Colon (tissue), 2 donors: ENCODE data around the gene SMYD5.
"Not testable (repeated sequence)": the region's sequence is repeated elsewhere in the genome, so short reads cannot be mapped to it uniquely, and the experiment has no call there.

Source experiments
- FAIRE-seq: peaks from 2 replicates; lab custom pipeline; 2012; peaks lifted over from hg19 to GRCh38; lab: Jason Lieb, UNC
- donor health status: control.
- donor health status: control.

Gene SMYD5

DNA sequence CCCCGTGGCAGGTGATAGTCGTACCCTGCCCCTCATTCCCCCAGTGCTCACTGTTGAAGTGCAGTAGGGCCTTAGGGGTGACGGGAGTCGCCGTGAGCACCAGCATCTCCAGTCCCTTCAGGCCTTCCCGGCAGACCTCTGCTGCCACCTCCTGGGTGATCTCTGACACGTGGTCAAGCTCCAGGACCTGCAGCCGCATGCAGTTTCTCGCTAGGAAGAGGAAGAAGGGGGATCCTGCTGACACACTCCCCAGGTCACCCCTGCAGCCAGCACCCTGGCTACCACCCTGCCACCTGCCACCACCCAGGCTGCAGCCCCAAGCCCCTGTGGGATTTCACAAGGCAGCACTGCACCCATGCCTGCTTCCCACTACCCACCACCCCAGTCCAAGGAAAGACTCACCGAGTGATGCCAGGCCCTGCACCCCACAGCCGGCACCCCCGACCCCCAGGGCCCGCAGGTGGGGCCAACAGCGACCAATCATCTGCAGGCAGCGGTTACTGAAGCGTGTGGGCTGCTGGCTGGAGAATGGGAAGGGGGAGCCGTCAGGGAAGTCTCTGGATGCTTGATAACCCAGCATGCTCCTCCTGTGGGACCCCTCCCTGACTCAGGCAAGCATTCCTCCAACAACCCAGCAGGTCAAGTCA, 46.4 kb downstream of the SMYD5 start:
- FAIRE-seq = no peak

DNA sequence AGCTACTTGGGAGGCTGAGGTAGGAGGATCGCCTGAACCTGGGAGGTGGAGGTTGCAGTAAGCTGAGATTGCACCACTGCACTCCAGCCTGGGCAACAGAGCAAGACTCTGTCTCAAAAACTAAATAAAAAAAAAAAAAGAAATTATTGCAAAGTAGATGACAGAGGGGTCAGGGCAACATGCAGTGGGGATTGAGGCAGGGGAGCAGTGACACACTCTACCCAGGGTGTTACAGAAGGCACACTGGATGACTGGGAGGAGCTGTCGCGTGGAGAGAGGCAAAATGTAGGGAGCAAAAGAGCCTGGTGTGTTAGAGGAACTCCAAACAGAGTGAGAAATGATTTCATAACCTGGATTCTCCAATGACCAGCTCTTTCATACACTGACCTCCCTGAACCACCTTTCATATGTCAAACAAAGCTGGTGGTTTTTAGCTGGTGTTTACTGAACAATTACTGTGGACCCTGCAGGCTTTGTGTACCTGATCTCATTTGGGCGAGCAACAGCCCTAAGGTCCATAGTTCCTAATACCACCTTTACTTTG, 48.1 kb downstream of the SMYD5 start:
- FAIRE-seq = no peak

DNA sequence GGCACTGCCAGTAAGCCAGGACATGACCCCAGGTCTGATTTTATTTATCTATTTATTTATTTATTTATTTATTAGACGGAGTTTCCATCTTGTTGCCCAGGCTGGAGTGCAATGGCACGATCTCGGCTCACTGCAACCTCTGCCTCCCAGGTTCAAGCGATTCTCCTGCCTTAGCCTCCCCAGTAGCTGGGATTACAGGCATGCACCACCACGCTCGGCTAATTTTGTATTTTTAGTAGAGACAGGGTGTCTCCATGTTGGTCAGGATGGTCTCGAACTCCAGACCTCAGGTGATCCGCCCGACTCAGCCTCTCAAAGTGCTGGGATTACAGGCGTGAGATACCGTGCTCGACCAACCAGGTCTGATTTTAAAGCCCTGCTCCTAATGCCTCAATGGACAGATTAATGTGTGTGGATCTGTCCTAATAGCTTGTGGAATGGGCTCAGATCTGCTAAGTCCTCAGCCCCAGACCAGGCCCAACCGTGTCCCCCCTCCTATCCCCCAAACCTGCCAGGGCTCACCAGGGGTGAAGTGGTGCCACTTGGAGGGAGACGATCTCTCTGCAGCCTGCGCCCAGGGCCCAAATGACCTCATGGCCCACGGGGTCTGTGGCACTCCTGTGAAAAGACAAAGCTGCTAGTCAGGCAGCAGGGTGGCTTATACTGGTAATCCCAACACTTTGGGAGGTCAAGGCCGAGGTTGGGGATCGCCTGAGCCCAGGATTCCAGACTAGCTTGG, 48.8 kb downstream of the SMYD5 start:
- not testable (repeated sequence) for FAIRE-seq

DNA sequence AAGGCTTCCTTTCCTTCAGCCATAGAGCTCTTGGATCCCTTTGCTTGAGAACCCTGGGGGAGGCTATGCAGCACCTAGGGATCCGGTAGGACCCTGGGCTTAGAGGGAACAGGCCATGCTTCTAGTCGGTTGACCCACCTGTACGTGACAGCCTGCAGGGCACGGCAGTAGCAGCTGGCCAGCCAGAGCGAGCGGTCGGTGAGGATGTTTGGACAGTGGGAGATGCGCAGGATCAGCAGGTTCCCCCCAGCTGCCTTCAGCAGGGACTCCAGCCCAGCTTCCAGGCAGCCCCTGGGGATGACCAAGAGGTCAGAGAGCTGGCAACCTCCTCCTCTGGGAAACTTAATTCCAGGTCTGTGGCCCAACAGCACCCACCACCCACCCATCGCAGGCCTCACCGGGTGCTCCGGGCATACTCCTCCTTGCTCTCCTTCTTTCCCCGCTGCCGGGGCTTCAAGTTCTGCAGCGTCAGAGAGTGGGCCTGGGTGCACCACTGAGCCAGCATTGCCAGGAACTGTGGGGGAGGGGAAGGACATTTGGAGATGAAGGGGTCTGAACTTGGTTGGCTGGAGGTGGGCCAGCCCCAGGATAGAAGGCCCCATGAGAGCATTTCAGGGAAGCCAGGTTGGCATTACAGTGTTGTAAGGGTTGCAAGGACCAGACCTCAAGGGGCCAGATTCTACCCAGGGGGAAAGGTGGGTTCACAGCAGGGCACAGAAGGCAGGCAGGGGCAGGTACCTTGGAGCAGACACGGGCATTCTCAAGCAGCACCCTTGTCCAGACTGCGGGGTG, 49.7 kb downstream of the SMYD5 start:
- FAIRE-seq = no peak

DNA sequence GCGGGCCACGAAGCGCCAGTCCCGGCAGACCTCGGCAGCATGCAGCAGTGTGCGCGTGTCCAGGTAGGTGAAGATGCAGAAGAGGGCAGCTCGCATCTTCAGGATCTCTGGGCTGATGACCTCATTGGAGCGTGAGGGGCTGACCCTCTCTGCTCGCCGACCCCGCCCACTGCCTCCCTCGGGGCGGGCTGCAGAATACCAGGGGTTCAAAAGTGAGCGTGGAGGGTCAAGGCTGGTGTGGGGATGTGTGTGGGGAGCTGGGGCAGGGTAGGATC, 50.2 kb downstream of the SMYD5 start:
- FAIRE-seq = no peak

DNA sequence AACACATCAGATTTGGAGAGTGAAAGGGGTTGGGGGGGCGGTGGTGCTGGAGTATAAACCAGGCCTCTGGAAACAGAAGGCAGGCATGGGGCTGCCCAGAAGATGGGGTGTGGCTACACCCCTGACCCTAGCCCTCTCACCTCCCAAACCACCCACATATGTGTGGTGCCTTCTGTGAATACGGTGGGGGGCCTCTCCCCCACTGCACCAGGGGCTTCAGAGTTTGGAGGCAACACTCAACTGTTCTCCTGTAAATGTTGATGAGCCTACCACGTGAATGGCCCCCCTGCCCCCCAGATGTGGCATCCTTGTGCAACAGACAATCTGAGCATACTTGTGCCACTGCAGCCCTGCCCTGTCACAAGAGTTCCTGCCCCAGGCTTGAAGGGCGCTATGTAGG, 50.7 kb downstream of the SMYD5 start:
- no peak for FAIRE-seq

DNA sequence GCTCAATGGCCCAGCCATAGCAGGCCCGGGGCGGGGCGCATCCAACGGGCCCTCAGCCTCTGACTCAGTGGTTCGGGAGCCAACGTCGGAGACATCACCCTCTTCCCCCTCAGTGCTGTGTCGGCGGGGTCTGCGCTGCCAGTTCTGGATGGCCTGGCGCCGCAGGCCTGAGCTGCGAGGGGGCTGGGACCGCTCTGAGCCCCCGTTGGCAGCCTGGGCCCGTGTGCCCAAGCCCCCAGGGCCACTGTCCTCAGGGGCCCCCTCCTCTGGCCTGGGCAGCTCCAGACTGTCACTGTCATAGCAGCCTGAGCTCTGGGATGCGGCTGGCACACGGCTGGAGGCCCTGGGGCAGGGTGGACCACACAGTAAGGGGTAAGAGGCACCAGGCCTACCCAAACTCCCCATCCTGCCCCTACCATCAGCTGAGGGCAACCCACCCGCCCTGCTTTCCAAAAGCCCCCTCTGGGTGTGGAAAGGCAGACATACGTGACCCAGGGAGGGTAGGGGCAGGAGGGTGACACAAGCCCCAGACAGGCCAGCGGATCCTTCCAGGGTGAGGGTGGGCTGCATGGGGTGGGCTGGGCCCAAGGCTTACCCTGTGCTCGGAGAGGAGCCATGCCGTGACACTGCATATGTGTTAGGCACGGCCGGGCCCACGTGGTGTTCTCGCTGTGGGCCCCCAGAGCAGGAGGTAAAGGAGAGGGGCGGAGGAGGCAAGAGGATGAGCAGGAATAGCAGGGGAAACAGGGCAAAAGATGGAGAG, 51.4 kb downstream of the SMYD5 start:
- no peak for FAIRE-seq

DNA sequence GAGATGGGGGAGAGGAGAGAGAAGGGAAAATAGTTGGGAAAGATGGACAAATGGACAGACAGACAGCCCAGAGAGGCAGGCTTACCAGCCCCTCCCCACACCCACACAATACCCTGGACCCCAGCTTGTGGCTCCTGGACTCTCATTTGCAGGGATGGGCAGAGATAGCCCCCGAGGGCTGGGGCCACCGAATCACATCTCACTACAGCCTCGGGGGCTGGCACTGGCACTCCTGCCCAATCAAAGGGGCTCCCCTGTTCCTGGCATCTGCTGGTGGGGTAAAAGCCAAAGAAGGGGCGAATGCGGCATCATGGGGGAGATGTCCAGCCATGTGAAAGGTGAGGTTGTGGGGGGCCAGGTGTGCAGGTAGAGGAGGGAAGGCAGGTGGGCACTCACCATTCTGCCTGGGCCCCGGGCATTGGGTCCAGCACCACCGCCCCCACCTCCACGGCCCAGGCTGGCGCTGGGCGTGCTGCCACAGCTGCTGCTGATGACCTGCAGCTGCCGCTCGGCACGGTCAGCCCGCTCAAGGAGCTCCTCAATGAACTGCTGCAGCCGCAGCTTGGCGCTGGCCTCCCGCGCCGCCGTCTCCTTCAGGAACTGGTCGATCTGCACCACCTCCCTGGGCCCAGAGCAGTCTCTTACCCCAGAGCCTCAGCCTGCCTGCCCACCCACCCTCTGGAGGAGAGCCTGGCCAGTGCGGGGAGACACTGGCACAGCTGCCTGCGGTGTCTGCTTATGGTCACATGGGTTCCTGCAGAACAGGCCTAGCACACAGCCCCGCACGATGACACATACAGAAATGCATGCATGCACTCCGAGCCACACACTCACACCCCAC, 52.2 kb downstream of the SMYD5 start:
- FAIRE-seq = no peak

DNA sequence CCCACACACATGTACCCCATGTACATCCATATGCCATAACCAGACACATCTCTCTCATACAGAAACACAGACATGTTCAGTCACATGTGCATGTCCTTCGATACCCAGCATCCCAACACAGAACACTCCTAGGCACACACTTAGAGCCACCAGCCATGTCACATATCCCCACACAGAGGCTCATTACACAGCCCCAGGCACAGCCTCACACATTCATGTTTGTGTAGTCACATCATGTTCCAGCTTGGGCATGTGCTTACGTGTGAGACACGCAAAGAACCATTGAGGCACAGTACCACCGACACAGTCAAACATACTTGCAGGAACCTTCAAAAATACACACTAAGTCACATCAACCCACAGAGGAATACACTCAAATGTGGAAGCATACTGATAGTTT, 53.0 kb downstream of the SMYD5 start:
- FAIRE-seq = no peak

DNA sequence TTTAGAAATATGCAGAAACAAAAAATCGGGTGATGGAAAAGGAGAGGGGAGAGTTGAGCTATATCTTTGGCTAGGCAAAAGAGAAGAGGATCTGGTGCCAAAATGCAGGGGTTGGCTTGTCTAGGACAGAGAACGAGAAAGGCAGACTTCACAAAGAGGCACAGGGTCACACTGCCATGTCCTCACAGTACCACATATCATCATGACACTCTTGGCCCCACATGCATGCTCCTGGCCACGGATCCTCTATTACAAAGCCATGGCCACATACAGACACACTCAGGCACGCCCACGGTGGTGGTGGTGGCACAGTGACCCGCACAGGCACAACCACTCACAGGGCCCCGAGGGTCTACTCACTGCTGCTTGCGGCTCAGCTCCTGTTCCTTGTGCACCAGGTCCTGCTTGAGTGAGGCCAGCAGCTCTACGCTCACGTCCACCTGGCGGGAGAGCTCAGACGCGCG, 54.4 kb downstream of the SMYD5 start:
- FAIRE-seq = no peak

DNA sequence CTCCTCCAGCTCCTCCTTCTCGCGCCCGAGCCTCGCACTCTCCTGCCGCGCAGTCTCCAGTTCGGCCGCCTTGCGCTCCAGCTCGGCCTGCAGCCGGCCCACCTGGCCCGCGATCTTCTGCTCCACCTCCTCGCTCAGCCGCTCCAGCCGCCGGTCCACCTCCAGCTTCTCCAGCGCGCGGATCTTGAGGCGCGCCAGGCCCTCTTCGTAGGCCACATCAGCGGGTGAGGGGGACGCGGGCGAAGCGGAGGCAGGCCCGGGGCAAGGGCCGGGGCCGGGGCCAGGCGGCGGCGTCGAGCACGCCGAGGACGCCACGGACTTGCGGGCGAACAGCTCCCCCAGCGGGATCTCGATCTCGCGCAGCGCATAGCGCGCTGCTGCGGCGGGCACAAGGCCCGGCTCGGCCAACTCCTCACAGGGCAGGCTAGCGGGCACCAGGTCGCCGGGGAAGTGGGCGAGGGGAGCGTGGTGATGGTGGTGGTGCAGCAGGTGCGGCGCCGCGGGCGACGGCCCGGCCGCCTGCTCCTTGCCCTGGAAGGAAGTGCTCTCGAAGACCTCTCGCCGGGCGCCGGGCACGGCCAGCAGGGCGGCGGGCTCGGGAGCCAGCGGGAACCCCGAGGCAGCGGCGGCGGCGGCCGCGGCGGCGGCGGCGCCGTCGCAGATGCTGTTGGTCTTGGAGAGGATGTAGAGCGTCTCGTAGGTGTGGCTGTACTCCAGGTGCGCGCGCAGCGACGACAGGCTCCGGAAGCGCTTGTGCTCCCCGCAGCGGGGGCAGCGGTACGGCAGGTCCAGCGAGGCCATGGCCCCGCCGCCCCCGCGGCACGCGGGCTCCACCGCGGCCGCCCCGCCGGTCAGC, 55.0 kb downstream of the SMYD5 start:
- FAIRE-seq = no peak

DNA sequence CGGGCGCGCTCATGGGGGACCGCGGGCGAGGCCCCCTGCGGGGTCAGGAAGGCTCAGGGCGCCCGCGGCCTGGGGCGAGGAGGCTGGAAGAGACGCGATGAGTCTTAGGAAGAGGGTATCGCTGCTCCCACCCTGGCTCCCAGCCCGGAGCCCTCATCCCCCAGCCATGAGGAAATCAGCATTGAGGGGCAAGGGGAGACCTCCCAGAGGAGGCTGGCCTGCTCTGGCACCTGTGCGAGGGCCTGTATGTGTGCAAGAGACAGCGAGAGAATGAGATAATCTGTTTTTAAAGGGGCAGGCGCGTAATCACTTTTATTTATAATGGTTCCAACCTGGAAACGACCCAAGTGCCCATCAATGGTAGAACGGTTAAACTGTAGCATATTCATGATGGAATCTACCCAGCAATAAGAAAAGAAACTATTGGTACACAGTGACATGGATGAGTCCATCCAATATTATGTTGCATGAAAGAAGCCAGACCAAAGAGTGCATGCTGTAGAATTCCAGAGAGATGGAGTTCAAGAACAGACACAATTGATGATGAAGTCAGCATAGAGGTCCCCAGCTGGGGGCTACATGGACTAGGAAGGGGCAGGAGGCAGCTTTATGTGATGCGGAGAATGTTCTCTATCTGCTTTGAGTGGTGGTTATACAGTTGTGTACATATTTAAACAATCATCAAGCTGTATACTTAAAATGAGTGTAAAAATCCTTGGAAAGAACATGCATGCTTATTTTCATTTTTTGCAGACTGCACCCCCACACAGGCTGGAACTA, 55.8 kb downstream of the SMYD5 start:
- FAIRE-seq = no peak

DNA sequence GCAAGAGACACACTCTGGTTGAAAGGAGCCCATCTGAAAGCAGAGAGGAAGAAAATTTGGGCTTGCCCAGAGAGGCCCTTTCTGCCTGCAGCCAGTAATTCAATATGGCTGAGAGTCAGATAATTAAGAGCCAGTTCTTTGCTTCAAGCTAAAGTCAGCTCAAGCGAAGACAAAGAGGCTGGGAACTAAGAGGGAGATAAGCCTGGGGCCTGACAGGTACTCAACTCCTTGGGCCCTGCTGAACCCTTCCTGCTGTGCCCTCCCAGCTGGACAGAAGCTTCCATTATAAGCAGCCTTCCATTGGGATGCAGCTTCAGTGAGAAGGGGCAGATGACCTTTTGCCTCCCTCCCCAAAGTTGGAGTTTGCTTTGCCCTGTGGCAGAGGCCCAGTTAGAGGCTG, 58.2 kb downstream of the SMYD5 start:
- no peak for FAIRE-seq
